NB4 (cell line): ENCODE measurements around the gene ABITRAM.

Experiments
- MYC ChIP-seq: IDR thresholded peaks from 2 replicates; pipeline ENCODE4 v1.6.1; 2011; ENCODE audit warnings: low read depth, low read length
- POLR2A ChIP-seq: IDR thresholded peaks from 2 replicates; pipeline ENCODE4 v1.6.1; 2011; ENCODE audit warnings: mild to moderate bottlenecking; ENCODE audit not compliant: insufficient read length; ENCODE audit errors: extremely low read depth
- TF ChIP-seq, protein P1 (sequence below): IDR thresholded peaks from one replicate; pipeline ENCODE4 v1.5.1; 2012; ENCODE audit warnings: low read depth, low read length
- TF ChIP-seq, protein P2 (sequence below): IDR thresholded peaks from 2 replicates; pipeline ENCODE4 v1.6.1; 2011; ENCODE audit warnings: low read depth, low read length

- TF ChIP-seq, protein P1, sequence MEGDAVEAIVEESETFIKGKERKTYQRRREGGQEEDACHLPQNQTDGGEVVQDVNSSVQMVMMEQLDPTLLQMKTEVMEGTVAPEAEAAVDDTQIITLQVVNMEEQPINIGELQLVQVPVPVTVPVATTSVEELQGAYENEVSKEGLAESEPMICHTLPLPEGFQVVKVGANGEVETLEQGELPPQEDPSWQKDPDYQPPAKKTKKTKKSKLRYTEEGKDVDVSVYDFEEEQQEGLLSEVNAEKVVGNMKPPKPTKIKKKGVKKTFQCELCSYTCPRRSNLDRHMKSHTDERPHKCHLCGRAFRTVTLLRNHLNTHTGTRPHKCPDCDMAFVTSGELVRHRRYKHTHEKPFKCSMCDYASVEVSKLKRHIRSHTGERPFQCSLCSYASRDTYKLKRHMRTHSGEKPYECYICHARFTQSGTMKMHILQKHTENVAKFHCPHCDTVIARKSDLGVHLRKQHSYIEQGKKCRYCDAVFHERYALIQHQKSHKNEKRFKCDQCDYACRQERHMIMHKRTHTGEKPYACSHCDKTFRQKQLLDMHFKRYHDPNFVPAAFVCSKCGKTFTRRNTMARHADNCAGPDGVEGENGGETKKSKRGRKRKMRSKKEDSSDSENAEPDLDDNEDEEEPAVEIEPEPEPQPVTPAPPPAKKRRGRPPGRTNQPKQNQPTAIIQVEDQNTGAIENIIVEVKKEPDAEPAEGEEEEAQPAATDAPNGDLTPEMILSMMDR = no peak
- TF ChIP-seq POLR2A (no peak), MYC (no peak)
- TF ChIP-seq, protein P2, sequence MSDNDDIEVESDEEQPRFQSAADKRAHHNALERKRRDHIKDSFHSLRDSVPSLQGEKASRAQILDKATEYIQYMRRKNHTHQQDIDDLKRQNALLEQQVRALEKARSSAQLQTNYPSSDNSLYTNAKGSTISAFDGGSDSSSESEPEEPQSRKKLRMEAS = no peak
These were observed 44.0 kb downstream of the ABITRAM start for GRCh38 chr9:108978205-108978604.
